Skeletal muscle tissue (tissue), 4 donors: ENCODE results near the gene PDP2. TPM values are rescaled to one million over a fixed set of nuclear protein-coding genes. Genes with fewer than 3 reads are reported as not detected.

ENCODE experiments used
- H3K27ac ChIP-seq: one replicate; pipeline ENCODE4 v1.7.0; 2013; ENCODE audit warnings: mild to moderate bottlenecking, low read depth, low read length, inconsistent platforms
- H3K27me3 ChIP-seq, 3 donors: one replicate each; pipeline ENCODE4 v1.7.0; 2013; ENCODE audit warnings: low read length in 3 of 3; ENCODE audit not compliant: control insufficient read depth in 3 of 3, insufficient read depth in 3 of 3
- H3K36me3 ChIP-seq, 3 donors: one replicate each; pipeline ENCODE4 v1.7.0; 2013; ENCODE audit warnings: low read length in 3 of 3; ENCODE audit not compliant: control insufficient read depth in 3 of 3, insufficient read depth in 3 of 3
- H3K4me1 ChIP-seq, 3 donors: one replicate each; pipeline ENCODE4 v1.7.0; 2013; ENCODE audit warnings: low read length in 3 of 3, mild to moderate bottlenecking in 3 of 3; ENCODE audit not compliant: control insufficient read depth in 3 of 3, insufficient read depth in 3 of 3
- H3K4me3 ChIP-seq, 3 donors: one replicate each; pipeline ENCODE4 v1.7.0; 2013; ENCODE audit warnings: low read length in 3 of 3
- H3K9ac ChIP-seq, 3 donors: one replicate each; pipeline ENCODE4 v1.7.0; 2013; ENCODE audit warnings: low read length in 3 of 3, mild to moderate bottlenecking in 3 of 3, moderate library complexity in 2 of 3, low read depth in 1 of 3
- H3K9me3 ChIP-seq, 3 donors: one replicate each; pipeline ENCODE4 v1.7.0; 2013; ENCODE audit warnings: low read length in 3 of 3; ENCODE audit not compliant: control insufficient read depth in 3 of 3
- total RNA-seq: library from RNA; depleted of rRNA; stranded (reverse); fragments of >200 nt; gene quantifications from one replicate; pipeline ENCODE4 v1.2.3, GENCODE V29; 2014
- donor health status: Osteomylitis.

Gene PDP2
- total RNA-seq, 1 donor from 2014 or later: 2.6 TPM

DNA sequence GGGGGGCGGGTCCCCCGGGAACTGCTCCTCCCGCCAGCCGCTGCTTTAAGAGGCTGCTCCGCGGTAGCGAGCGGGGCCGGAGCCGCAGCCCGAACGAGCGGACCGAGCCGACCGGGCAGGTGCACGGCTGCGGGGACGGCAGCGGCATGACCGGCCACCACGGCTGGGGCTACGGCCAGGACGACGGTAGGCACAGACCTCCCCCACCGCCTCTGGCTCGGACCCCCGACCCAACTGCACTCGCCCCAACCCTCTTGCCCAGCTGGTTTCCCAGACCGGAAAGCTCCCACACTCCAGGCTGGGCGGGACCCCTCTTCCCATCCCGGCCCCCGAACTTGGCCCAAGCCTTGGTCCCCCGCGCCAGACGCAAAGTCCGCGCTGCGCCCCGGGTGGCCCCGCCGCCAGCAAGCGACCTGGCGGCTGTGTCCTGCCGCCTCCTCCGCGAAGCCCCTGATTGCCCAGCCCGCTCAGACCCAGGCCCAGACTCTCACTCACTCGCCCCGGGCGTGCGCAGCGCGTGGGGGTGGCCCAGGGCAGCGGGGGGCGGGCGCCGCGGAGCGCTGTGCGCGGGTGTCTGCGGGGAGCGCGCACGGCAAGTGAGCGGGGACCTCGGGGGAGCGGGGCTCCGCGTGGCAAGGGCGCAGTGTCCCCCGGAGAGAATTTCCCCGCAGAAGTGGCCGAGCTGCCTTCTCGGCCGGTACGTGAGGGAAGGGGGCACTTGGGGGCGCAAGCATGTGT is 35.8 kb upstream of the PDP2 start, which contains the start of gene CA7:
CA7 (plus strand) TSS at position 73 of the 738 bp plus-strand sequence; CDS start at position 147, 74 bp downstream.
- peaks cover 9 to 20% (median 14%) of the 10 kb centered on the region in 3 donors for H3K4me1 ChIP-seq
- H3K36me3 ChIP-seq: no peaks in the 10 kb centered on the region
- no peaks in the 10 kb centered on the region for H3K9me3 ChIP-seq
- peak within 1 kb of the TSS; percentile 51 to 61 (median 57) for H3K4me3 ChIP-seq
- H3K27me3 ChIP-seq: peaks cover 21 to 36% (median 31%) of the 10 kb centered on the region in 3 donors
- no peak within 1 kb of the TSS for H3K27ac ChIP-seq
- H3K9ac ChIP-seq: peak within 1 kb of the TSS in 1 of 3 donors; percentile 57

GRCh38 chr16:66845080-66845410 is 35.3 kb upstream of the PDP2 start:
- Histone ChIP-seq H3K4me1 (peaks cover 9 to 20% (median 14%) of the 10 kb centered on the region in 3 donors), H3K27me3 (peaks cover 21 to 36% (median 31%) of the 10 kb centered on the region in 3 donors), H3K9me3 (no peaks in the 10 kb centered on the region), H3K27ac (no peak overlapping the region), H3K9ac (peak overlapping the region in 1 of 3 donors; percentile 57), H3K4me3 (peak overlapping the region; percentile 51 to 61 (median 57)), H3K36me3 (no peaks in the 10 kb centered on the region)

GRCh38 chr16:66845791-66846221 is 34.5 kb upstream of the PDP2 start:
- no peak overlapping the region for H3K27ac ChIP-seq
- H3K9ac ChIP-seq: no peak overlapping the region
- H3K9me3 ChIP-seq: no peaks in the 10 kb centered on the region
- H3K36me3 ChIP-seq: no peaks in the 10 kb centered on the region
- H3K4me3 ChIP-seq: no peak overlapping the region
- H3K4me1 ChIP-seq: peaks cover 9 to 20% (median 14%) of the 10 kb centered on the region in 3 donors
- peaks cover 21 to 36% (median 31%) of the 10 kb centered on the region in 3 donors for H3K27me3 ChIP-seq

- peaks cover 21 to 36% (median 31%) of the 10 kb centered on the region in 3 donors for H3K27me3 ChIP-seq
Observed at GRCh38 chr16:66846266-66846665, 34.0 kb upstream of the PDP2 start.

DNA sequence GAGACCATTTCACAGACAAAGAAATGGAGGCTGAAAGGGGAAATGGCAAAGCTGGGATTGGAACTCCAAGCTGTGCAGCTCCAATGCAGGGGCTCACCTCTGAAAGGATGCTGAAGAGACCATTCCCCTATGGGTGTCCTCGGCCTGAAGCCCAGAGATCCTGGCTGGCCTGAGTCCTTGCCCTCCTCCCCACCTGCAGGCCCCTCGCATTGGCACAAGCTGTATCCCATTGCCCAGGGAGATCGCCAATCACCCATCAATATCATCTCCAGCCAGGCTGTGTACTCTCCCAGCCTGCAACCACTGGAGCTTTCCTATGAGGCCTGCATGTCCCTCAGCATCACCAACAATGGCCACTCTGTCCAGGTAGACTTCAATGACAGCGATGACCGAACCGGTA is 33.5 kb upstream of the PDP2 start:
- H3K27ac ChIP-seq: no peak overlapping the region
- no peaks in the 10 kb centered on the region for H3K9me3 ChIP-seq
- H3K9ac ChIP-seq: no peak overlapping the region
- no peaks in the 10 kb centered on the region for H3K36me3 ChIP-seq
- H3K4me1 ChIP-seq: peaks cover 9 to 20% (median 14%) of the 10 kb centered on the region in 3 donors
- no peak overlapping the region for H3K4me3 ChIP-seq
- H3K27me3 ChIP-seq: peaks cover 21 to 36% (median 31%) of the 10 kb centered on the region in 3 donors

More at GRCh38 chr16:66846266-66846665, 34.0 kb upstream of the PDP2 start:
- Histone ChIP-seq H3K4me3 (no peak overlapping the region), H3K36me3 (no peaks in the 10 kb centered on the region), H3K27ac (no peak overlapping the region), H3K4me1 (peaks cover 9 to 20% (median 14%) of the 10 kb centered on the region in 3 donors), H3K9me3 (no peaks in the 10 kb centered on the region), H3K9ac (no peak overlapping the region)

GRCh38 chr16:66847533-66848067 is 32.7 kb upstream of the PDP2 start:
- H3K9ac ChIP-seq: no peak overlapping the region
- H3K4me1 ChIP-seq: peaks cover 9 to 20% (median 14%) of the 10 kb centered on the region in 3 donors
- no peaks in the 10 kb centered on the region for H3K9me3 ChIP-seq
- H3K27me3 ChIP-seq: peaks cover 21 to 36% (median 31%) of the 10 kb centered on the region in 3 donors
- H3K27ac ChIP-seq: no peak overlapping the region
- H3K4me3 ChIP-seq: no peak overlapping the region
- no peaks in the 10 kb centered on the region for H3K36me3 ChIP-seq

DNA sequence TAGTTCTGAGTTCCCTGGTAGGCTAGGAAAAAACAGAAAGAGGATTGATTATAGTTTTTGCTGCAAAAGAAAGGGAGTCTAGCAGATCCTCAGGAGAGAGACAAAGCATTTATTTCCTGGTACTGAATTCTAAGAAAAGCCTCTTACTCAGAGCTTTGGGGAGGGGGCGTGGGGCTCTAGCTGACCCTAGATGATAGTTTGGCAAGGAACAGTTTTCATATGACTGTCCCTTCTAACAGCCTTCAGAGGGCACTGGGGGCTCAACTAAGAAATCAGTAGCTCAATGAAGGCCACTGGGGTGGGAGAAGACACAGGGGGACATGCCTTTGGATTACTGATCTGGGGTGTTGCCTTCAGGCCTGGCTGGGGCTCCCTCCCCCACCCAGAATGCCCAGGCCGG is 32.1 kb upstream of the PDP2 start:
- H3K36me3 ChIP-seq: no peaks in the 10 kb centered on the region
- no peaks in the 10 kb centered on the region for H3K9me3 ChIP-seq
- H3K27me3 ChIP-seq: peaks cover 21 to 33% (median 31%) of the 10 kb centered on the region in 3 donors
- H3K9ac ChIP-seq: no peak overlapping the region
- H3K27ac ChIP-seq: no peak overlapping the region
- H3K4me1 ChIP-seq: peaks cover 9 to 20% (median 14%) of the 10 kb centered on the region in 3 donors
- H3K4me3 ChIP-seq: no peak overlapping the region

DNA sequence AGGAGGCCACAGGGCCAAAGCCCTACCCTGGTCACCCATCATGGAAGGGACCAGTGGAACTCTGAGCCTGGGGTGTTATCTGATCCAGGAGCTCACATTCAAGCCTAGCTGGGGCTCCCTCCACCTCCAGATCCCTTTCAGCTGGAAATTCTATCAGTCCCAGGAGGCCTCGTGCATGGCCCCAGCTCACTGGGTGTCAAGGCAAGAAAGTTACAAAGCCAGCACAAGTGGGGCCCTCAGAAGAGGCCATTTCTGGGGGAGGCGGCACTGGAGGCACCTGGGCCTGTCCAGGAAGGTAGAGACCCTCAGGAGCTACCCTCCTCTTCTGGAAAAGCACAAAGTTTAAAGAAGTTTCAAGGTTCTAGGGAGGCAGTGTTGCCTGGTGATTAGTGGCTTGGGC is 31.3 kb upstream of the PDP2 start:
- H3K4me1 ChIP-seq: peaks cover 9 to 18% (median 14%) of the 10 kb centered on the region in 3 donors
- H3K9me3 ChIP-seq: no peaks in the 10 kb centered on the region
- peaks cover 18 to 26% (median 26%) of the 10 kb centered on the region in 3 donors for H3K27me3 ChIP-seq
- no peak overlapping the region for H3K4me3 ChIP-seq
- no peaks in the 10 kb centered on the region for H3K36me3 ChIP-seq
- no peak overlapping the region for H3K27ac ChIP-seq
- H3K9ac ChIP-seq: no peak overlapping the region

DNA sequence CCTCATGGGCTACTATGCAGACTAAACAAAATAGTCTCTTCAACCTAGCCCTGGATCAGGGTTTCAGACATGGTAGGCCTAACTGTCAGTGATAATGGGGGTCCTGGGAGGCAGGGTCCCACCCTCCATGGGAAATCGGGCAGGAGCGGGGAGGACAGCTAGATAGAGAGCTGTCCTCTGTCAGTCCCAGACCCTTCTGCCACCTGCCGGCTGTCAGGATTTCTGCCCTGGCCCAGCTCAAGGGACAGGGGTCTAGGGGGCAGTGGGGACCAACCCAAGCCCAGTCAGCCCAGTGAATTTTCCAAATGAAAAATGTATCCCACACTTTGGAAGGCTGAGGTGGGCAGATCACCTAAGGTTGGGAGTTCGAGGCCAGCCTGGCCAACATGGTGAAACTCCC is 30.8 kb upstream of the PDP2 start:
- H3K9me3 ChIP-seq: no peaks in the 10 kb centered on the region
- peaks cover 7 to 15% (median 11%) of the 10 kb centered on the region in 3 donors for H3K4me1 ChIP-seq
- no peak overlapping the region for H3K4me3 ChIP-seq
- H3K27ac ChIP-seq: no peak overlapping the region
- no peaks in the 10 kb centered on the region for H3K36me3 ChIP-seq
- peaks cover 13 to 22% (median 22%) of the 10 kb centered on the region in 3 donors for H3K27me3 ChIP-seq
- no peak overlapping the region for H3K9ac ChIP-seq
